Measurements from ENCODE around the gene TMEM200C.

DNA sequence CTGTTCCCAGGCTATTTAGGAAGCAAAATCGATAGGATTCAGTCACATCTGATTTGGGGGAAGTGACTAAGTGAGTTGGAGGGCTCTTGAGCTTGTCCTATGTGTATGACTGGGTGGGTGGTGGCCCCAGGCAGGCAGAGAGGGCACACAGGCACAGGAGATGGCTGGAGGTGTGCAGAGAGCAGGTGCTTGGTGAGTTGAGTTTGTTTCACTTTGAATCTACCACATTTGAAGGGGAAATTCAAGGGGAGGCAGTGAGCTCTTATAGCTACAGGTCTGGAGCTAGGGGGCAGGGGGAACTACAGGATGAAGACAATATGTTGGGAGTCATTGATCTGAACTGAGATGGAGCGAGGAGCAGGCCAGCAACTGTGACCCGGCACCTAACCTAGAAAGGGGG is 42.5 kb upstream of the TMEM200C start:
- TF ChIP-seq, protein P1, sequence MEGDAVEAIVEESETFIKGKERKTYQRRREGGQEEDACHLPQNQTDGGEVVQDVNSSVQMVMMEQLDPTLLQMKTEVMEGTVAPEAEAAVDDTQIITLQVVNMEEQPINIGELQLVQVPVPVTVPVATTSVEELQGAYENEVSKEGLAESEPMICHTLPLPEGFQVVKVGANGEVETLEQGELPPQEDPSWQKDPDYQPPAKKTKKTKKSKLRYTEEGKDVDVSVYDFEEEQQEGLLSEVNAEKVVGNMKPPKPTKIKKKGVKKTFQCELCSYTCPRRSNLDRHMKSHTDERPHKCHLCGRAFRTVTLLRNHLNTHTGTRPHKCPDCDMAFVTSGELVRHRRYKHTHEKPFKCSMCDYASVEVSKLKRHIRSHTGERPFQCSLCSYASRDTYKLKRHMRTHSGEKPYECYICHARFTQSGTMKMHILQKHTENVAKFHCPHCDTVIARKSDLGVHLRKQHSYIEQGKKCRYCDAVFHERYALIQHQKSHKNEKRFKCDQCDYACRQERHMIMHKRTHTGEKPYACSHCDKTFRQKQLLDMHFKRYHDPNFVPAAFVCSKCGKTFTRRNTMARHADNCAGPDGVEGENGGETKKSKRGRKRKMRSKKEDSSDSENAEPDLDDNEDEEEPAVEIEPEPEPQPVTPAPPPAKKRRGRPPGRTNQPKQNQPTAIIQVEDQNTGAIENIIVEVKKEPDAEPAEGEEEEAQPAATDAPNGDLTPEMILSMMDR (IDR thresholded peaks at IDR 0.05), result no peak
- no peak for TF ChIP-seq POLR2A (IDR thresholded peaks at IDR 0.05)

Measured in heart left ventricle (tissue), 13 donors.